Esophagus (tissue), 2 donors: ENCODE data around the gene FUBP3. TPM values are rescaled to one million over a fixed set of nuclear protein-coding genes. Genes with fewer than 3 reads are reported as not detected.
A peak's percentile ranks its signal among the peaks of the same experiment; 100 is the strongest.

ENCODE experiments used
- H3K27ac ChIP-seq, 2 donors: one replicate each; pipeline ENCODE4 v1.5.1; 2013; ENCODE audit warnings: low read depth in 2 of 2, mild to moderate bottlenecking in 2 of 2, inconsistent platforms in 1 of 2, low read length in 1 of 2, moderate library complexity in 1 of 2
- H3K27me3 ChIP-seq, 2 donors: one replicate each; pipeline ENCODE4 v1.6.1; 2013; ENCODE audit warnings: low read length in 2 of 2, control low read depth in 1 of 2, mild to moderate bottlenecking in 1 of 2; ENCODE audit not compliant: insufficient read depth in 2 of 2, control insufficient read depth in 1 of 2
- H3K36me3 ChIP-seq, 2 donors: one replicate each; pipeline ENCODE4 v1.6.1; 2013; ENCODE audit warnings: low read length in 1 of 2; ENCODE audit not compliant: control insufficient read depth in 2 of 2, insufficient read depth in 2 of 2
- H3K4me1 ChIP-seq, 2 donors: one replicate each; pipeline ENCODE4 v1.6.1; 2013; ENCODE audit warnings: low read length in 1 of 2; ENCODE audit not compliant: control insufficient read depth in 2 of 2, insufficient read depth in 2 of 2
- H3K4me3 ChIP-seq, 2 donors: one replicate each; pipeline ENCODE4 v1.5.1; 2013; ENCODE audit warnings: low read length in 2 of 2, mild to moderate bottlenecking in 2 of 2, low read depth in 1 of 2, moderate library complexity in 1 of 2
- H3K9me3 ChIP-seq, 2 donors: one replicate each; pipeline ENCODE4 v1.6.1; 2013; ENCODE audit warnings: mild to moderate bottlenecking in 2 of 2, low read depth in 1 of 2, low read length in 1 of 2, moderate library complexity in 1 of 2; ENCODE audit not compliant: control insufficient read depth in 2 of 2, insufficient read depth in 1 of 2
- WGBS, 2 donors: extraction: QIAGEN DNeasy Blood & Tissue Kit; methylation state at CpG; one replicate each; pipeline ENCODE4 v1.1.7; 2013; 5-methylcytosine and 5-hydroxymethylcytosine counted together
- polyA plus RNA-seq, 2 donors: library from polyadenylated mRNA; stranded (reverse); fragments of 200-250 nt; gene quantifications; one replicate each; pipeline ENCODE4 v1.2.3, GENCODE V29; 2013
- donor health status: healthy with polysubstance abuse.
- donor health status: Bipolar disorder and iron deficiency.

FUBP3 gene
- 10 to 100 TPM; 11.3 to 23.1 TPM for polyA plus RNA-seq

GRCh38 chr9:130578865-130579737, at the start of gene FUBP3:
Gene FUBP3, plus strand, starts transcription at chr9:130579577. Its CDS starts 104 bp downstream, at chr9:130579681.
- H3K9me3 ChIP-seq = no peaks in the 10 kb centered on the region
- peak within 1 kb of the TSS; percentile 77 to 87 for H3K4me3 ChIP-seq
- H3K27ac ChIP-seq = peak within 1 kb of the TSS; percentile 85 to 94
- WGBS, 2 donors = 1% methylated on average over 47 to 74 of the region's 74 CpGs
- H3K4me1 ChIP-seq = peaks cover 3 to 7% of the 10 kb centered on the region in 2 donors
- peaks cover 0 to 3% of the 10 kb centered on the region in 2 donors for H3K36me3 ChIP-seq
- no peaks in the 10 kb centered on the region for H3K27me3 ChIP-seq

- H3K36me3 ChIP-seq = no peaks in the 10 kb centered on the region
- no peaks in the 10 kb centered on the region for H3K9me3 ChIP-seq
- no peak overlapping the region for H3K27ac ChIP-seq
- WGBS, 2 donors = 38 to 40% methylated on average over 9 of the region's 9 CpGs
- no peaks in the 10 kb centered on the region for H3K27me3 ChIP-seq
- H3K4me1 ChIP-seq = no peaks in the 10 kb centered on the region
- no peak overlapping the region for H3K4me3 ChIP-seq
Measured at GRCh38 chr9:130530938-130531337, 48.4 kb upstream of the FUBP3 start.

- Histone ChIP-seq H3K36me3 (no peaks in the 10 kb centered on the region), H3K4me3 (no peak overlapping the region), H3K9me3 (no peaks in the 10 kb centered on the region), H3K27me3 (no peaks in the 10 kb centered on the region), H3K4me1 (no peaks in the 10 kb centered on the region), H3K27ac (no peak overlapping the region)
- 96 to 98% methylated on average over 7 to 8 of the region's 8 CpGs for WGBS, 2 donors
Measured at GRCh38 chr9:130531670-130532069, 47.7 kb upstream of the FUBP3 start.

GRCh38 chr9:130532426-130533080, 46.8 kb upstream of the FUBP3 start:
- no peaks in the 10 kb centered on the region for H3K4me1 ChIP-seq
- H3K27ac ChIP-seq = no peak overlapping the region
- H3K9me3 ChIP-seq = no peaks in the 10 kb centered on the region
- H3K27me3 ChIP-seq = no peaks in the 10 kb centered on the region
- no peak overlapping the region for H3K4me3 ChIP-seq
- H3K36me3 ChIP-seq = no peaks in the 10 kb centered on the region
- WGBS, 2 donors = 71 to 82% methylated on average over 10 of the region's 10 CpGs

- no peak overlapping the region for H3K27ac ChIP-seq
- H3K36me3 ChIP-seq = no peaks in the 10 kb centered on the region
- H3K4me1 ChIP-seq = peaks cover 0 to 10% of the 10 kb centered on the region in 2 donors
- no peak overlapping the region for H3K4me3 ChIP-seq
- H3K9me3 ChIP-seq = no peaks in the 10 kb centered on the region
- WGBS, 2 donors = 18% methylated on average over 28 of the region's 28 CpGs
- H3K27me3 ChIP-seq = no peaks in the 10 kb centered on the region
Measured at GRCh38 chr9:130535818-130536521, 43.4 kb upstream of the FUBP3 start.

- Histone ChIP-seq H3K36me3 (no peaks in the 10 kb centered on the region), H3K4me1 (peaks cover 0 to 10% of the 10 kb centered on the region in 2 donors), H3K9me3 (no peaks in the 10 kb centered on the region), H3K27ac (no peak overlapping the region), H3K27me3 (no peaks in the 10 kb centered on the region), H3K4me3 (no peak overlapping the region)
- WGBS, 2 donors = 60 to 65% methylated on average over 3 of the region's 3 CpGs
Measured at GRCh38 chr9:130536701-130537107, 42.7 kb upstream of the FUBP3 start.

GRCh38 chr9:130537346-130538050, 41.9 kb upstream of the FUBP3 start:
- H3K9me3 ChIP-seq = no peaks in the 10 kb centered on the region
- WGBS, 2 donors = 19 to 41% methylated on average over 18 to 25 of the region's 25 CpGs
- no peak overlapping the region for H3K27ac ChIP-seq
- peaks cover 0 to 11% of the 10 kb centered on the region in 2 donors for H3K4me1 ChIP-seq
- no peak overlapping the region for H3K4me3 ChIP-seq
- no peaks in the 10 kb centered on the region for H3K36me3 ChIP-seq
- no peaks in the 10 kb centered on the region for H3K27me3 ChIP-seq

GRCh38 chr9:130539420-130540223, 39.8 kb upstream of the FUBP3 start:
- Histone ChIP-seq H3K36me3 (no peaks in the 10 kb centered on the region), H3K27ac (peak overlapping the region; percentile 86 to 93), H3K4me3 (no peak overlapping the region), H3K9me3 (no peaks in the 10 kb centered on the region), H3K27me3 (no peaks in the 10 kb centered on the region), H3K4me1 (peaks cover 0 to 18% of the 10 kb centered on the region in 2 donors)
- 38 to 52% methylated on average over 11 of the region's 11 CpGs for WGBS, 2 donors
